CD4-positive, alpha-beta memory T cell (primary cell): Measurements from ENCODE around the gene OARD1. TPM values are rescaled to one million over a fixed set of nuclear protein-coding genes. Genes with fewer than 3 reads are reported as not detected.
A peak's percentile ranks its signal among the peaks of the same experiment; 100 is the strongest.

Source experiments
- CTCF ChIA-PET: fragments of 350-600 bp; sonication (Branson Sonifier 250); formaldehyde crosslinking; loops from one replicate; lab custom pipeline; 2021; ENCODE audit warnings: inconsistent platforms; ENCODE audit not compliant: partially characterized antibody; lab: Charles Lee
- POLR2A ChIA-PET: fragments of 350-600 bp; sonication (Branson Sonifier 250); formaldehyde crosslinking; loops from one replicate; lab custom pipeline; 2021; ENCODE audit not compliant: partially characterized antibody; lab: Charles Lee
- DNase-seq, 5 donors: peaks; one replicate each; pipeline versions ENCODE4 v3.0.0 to v3.0.0-alpha.2; 2020 to 2022; ENCODE audit warnings: mixed read lengths in 1 of 5
- H3K27ac ChIP-seq: one replicate; pipeline ENCODE4 v1.7.0; 2013; ENCODE audit warnings: low read depth, low read length
- H3K27me3 ChIP-seq: 2 replicates; pipeline ENCODE4 v1.7.0; 2013; ENCODE audit warnings: mild to moderate bottlenecking, low read length, moderate library complexity; ENCODE audit not compliant: insufficient read depth
- H3K36me3 ChIP-seq: 2 replicates; pipeline ENCODE4 v1.7.0; 2013; ENCODE audit warnings: mild to moderate bottlenecking, low read length, moderate library complexity; ENCODE audit not compliant: insufficient read depth
- H3K4me1 ChIP-seq: 2 replicates; pipeline ENCODE4 v1.7.0; 2013; ENCODE audit warnings: mild to moderate bottlenecking, low read length, moderate library complexity; ENCODE audit not compliant: insufficient read depth
- H3K4me3 ChIP-seq, 2 donors: one replicate each; pipeline ENCODE4 v1.7.0; 2013; ENCODE audit warnings: low read length in 2 of 2, mild to moderate bottlenecking in 1 of 2
- H3K9me3 ChIP-seq, 2 donors: one replicate each; pipeline ENCODE4 v1.7.0; 2013; ENCODE audit warnings: low read length in 2 of 2, control low read depth in 1 of 2; ENCODE audit not compliant: control insufficient read depth in 1 of 2
- H3K27ac Mint-ChIP-seq, 7 donors: one replicate each; pipeline ENCODE4 v1.8.0; 2020 to 2021; ENCODE audit warnings: mixed read lengths in 7 of 7, mild to moderate bottlenecking in 6 of 7, inconsistent platforms in 3 of 7, moderate library complexity in 3 of 7
- H3K27me3 Mint-ChIP-seq, 2 donors: one replicate each; pipeline ENCODE4 v1.8.0; 2020 to 2021; ENCODE audit warnings: mixed read lengths in 2 of 2
- H3K36me3 Mint-ChIP-seq, 2 donors: one replicate each; pipeline ENCODE4 v1.8.0; 2020 to 2021; ENCODE audit warnings: mixed read lengths in 2 of 2, inconsistent platforms in 1 of 2, mild to moderate bottlenecking in 1 of 2
- H3K4me1 Mint-ChIP-seq, 4 donors: one replicate each; pipeline ENCODE4 v1.8.0; 2020 to 2021; ENCODE audit warnings: mixed read lengths in 4 of 4, mild to moderate bottlenecking in 1 of 4
- H3K4me3 Mint-ChIP-seq, 8 donors: one replicate each; pipeline ENCODE4 v1.8.0; 2020 to 2021; ENCODE audit warnings: mixed read lengths in 8 of 8, mild to moderate bottlenecking in 7 of 8, moderate library complexity in 6 of 8, inconsistent platforms in 3 of 8
- H3K9me3 Mint-ChIP-seq, 8 donors: one replicate each; pipeline ENCODE4 v1.8.0; 2020 to 2021; ENCODE audit warnings: mixed read lengths in 8 of 8, mild to moderate bottlenecking in 5 of 8, inconsistent platforms in 3 of 8, moderate library complexity in 1 of 8
- intact Hi-C: fragments of 100-400 bp; cut with micrococcal nuclease; formaldehyde crosslinking; loops from one replicate; pipeline ENCODE4 v1.15.1; 2023
- polyA plus RNA-seq, 2 donors: library from polyadenylated mRNA; unstranded; fragments of 300-500 nt; fragmentation: Illumina TruSeq; gene quantifications; one replicate each; pipeline ENCODE4 v1.2.3, GENCODE V29; 2021
- total RNA-seq, 2 experiments: library from RNA; stranded (reverse); gene quantifications; one replicate each; pipeline ENCODE4 v1.2.3, GENCODE V29; 2021

OARD1 gene
- total and polyA plus RNA-seq, 4 experiments from 2014 or later: 41.0 to 56.7 (median 54.0) TPM

- CTCF ChIA-PET: interaction anchor here (1.0 to 2.4 kb wide), 3 partner anchors 8 to 32 kb away, joined by 3 to 10 read pairs (median 3); partner anchors contain the start of gene UNC5CL
- H3K27ac Mint-ChIP-seq: no peak overlapping the region
- peaks cover 48 to 64% of the 10 kb centered on the region in 2 donors for H3K36me3 Mint-ChIP-seq
- POLR2A ChIA-PET: no interaction called here
- intact Hi-C loops: no loop called here
- peaks cover 0 to 4% (median under 1%) of the 10 kb centered on the region in 4 donors for H3K4me1 Mint-ChIP-seq
- Histone ChIP-seq H3K36me3 (peaks cover 4% of the 10 kb centered on the region), H3K9me3 (no peaks in the 10 kb centered on the region), H3K4me3 (no peak overlapping the region), H3K27me3 (no peaks in the 10 kb centered on the region), H3K27ac (no peak overlapping the region), H3K4me1 (no peaks in the 10 kb centered on the region)
- H3K9me3 Mint-ChIP-seq: no peaks in the 10 kb centered on the region
- no peaks in the 10 kb centered on the region for H3K27me3 Mint-ChIP-seq
- H3K4me3 Mint-ChIP-seq: no peak overlapping the region
- no peak for DNase-seq
Measured at GRCh38 chr6:41059556-41059955, 12.6 kb downstream of the OARD1 start.

DNA sequence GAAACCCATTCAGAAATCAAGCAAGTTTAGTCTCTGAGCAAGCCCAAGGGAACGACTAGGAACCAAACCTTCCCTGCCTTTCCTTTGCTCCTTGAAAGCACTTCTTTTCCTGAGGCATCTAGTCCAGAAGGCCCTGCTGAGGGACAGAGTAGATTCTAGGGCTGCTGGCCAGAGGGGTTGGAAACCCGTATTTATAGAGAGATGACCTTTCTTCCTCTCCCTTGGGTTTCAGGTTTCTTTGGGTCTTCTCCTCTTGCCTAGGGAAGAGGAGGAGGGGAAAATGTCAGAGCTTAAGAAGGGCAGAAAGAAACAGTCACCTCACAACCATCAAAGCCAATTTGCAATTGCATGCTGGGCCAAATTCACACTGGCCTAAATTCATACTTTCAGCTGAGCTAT is 13.4 kb downstream of the OARD1 start:
- H3K36me3 ChIP-seq: peaks cover 4% of the 10 kb centered on the region
- H3K9me3 Mint-ChIP-seq: no peaks in the 10 kb centered on the region
- no peak overlapping the region for H3K4me3 ChIP-seq
- H3K27ac Mint-ChIP-seq: peak overlapping the region in 1 of 7 donors; percentile 8
- DNase-seq: no peak
- H3K36me3 Mint-ChIP-seq: peaks cover 42 to 58% of the 10 kb centered on the region in 2 donors
- no peak overlapping the region for H3K27ac ChIP-seq
- H3K4me3 Mint-ChIP-seq: no peak overlapping the region
- H3K27me3 ChIP-seq: no peaks in the 10 kb centered on the region
- no peaks in the 10 kb centered on the region for H3K4me1 ChIP-seq
- ChIA-PET CTCF (interaction anchor here (1.3 to 2.4 kb wide), 2 partner anchors 9 to 31 kb away, joined by 3 to 10 read pairs; no protein-coding TSS in a partner anchor), POLR2A (no interaction called here)
- intact Hi-C loops: no loop called here
- peaks cover 0 to 4% (median under 1%) of the 10 kb centered on the region in 4 donors for H3K4me1 Mint-ChIP-seq
- H3K27me3 Mint-ChIP-seq: no peaks in the 10 kb centered on the region
- H3K9me3 ChIP-seq: no peaks in the 10 kb centered on the region

DNA sequence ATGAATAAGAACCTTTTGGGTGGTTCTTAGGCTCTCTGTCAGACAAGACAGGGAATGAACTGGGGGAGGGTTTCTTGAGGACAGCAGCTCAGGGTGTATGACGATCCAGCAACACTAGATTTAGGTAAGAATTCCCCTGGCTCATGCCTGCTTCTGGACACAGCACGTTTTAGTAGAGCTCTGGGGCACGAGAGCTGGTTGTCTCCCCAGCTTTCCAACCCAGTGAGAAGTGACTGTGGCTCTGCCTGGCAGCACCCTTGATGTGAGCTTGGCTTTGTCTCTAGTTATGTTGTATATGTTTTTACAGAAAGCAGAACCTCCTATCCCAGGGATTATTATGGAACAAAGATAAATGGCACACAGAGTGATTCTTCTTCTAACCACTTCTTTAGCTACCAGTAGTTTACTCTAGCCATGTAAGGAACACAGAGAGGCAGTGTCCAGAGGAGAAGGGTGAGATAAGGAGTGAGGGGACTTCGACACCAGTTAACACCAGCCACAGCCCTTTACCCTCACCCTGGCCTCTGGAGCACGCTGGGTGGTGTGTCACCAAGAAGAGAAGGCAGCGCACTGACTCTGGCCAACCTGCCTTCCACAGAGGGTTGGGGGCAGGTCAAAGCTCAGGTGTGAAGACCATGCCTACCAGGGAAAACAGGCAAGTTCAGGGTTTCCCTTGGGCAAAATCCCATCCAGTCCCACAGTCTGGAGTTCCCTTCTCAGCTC is 15.2 kb downstream of the OARD1 start:
- Histone ChIP-seq H3K27ac (no peak overlapping the region), H3K36me3 (no peaks in the 10 kb centered on the region), H3K27me3 (no peaks in the 10 kb centered on the region), H3K9me3 (no peaks in the 10 kb centered on the region), H3K4me1 (peaks cover 10% of the 10 kb centered on the region), H3K4me3 (no peak overlapping the region)
- Mint-ChIP-seq H3K4me1 (peaks cover 10% of the 10 kb centered on the region in 4 donors), H3K4me3 (no peak overlapping the region), H3K27ac (no peak overlapping the region), H3K9me3 (no peaks in the 10 kb centered on the region), H3K36me3 (peaks cover 36 to 47% of the 10 kb centered on the region in 2 donors), H3K27me3 (no peaks in the 10 kb centered on the region)
- CTCF ChIA-PET: interaction anchor here (0.9 to 4.4 kb wide), 5 partner anchors 10 to 29 kb away, joined by 4 to 22 read pairs (median 11); partner anchors contain the start of gene UNC5CL
- intact Hi-C loops: no loop called here
- POLR2A ChIA-PET: interaction anchor here (1.8 kb wide), 1 partner anchor 14 kb away, joined by 9 read pairs; no protein-coding TSS in a partner anchor
- no peak for DNase-seq

DNA sequence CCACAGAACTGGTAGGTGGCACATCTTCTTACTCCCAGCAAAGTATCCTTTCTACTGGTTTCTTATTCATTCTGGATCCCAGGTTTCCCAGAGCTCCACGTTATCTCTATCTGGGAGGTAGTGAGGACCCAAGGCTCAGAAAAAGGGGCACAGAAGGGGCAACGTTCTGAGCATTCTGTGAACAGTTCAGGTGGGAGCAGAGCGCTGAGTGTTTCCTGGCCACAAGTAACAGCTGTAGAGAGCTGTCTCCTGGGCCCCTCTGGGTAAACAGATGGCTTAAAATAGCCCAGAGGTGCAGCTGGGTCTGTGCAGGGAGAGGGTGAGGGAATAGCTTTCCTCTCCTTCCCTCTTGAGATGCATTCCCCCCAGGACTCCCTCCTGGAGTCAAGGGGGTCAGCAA is 17.0 kb downstream of the OARD1 start:
- Histone ChIP-seq H3K4me3 (no peak overlapping the region), H3K27ac (no peak overlapping the region), H3K4me1 (peaks cover 16% of the 10 kb centered on the region), H3K27me3 (no peaks in the 10 kb centered on the region), H3K36me3 (no peaks in the 10 kb centered on the region), H3K9me3 (no peaks in the 10 kb centered on the region)
- intact Hi-C loops: no loop called here
- CTCF ChIA-PET: interaction anchor here (0.9 to 4.4 kb wide), 7 partner anchors 10 to 27 kb away, joined by 3 to 22 read pairs (median 10); partner anchors contain the start of gene UNC5CL
- H3K27ac Mint-ChIP-seq: peak overlapping the region in 1 of 7 donors; percentile 30
- no peaks in the 10 kb centered on the region for H3K27me3 Mint-ChIP-seq
- no peak for DNase-seq
- H3K36me3 Mint-ChIP-seq: peaks cover 28 to 34% of the 10 kb centered on the region in 2 donors
- H3K4me3 Mint-ChIP-seq: no peak overlapping the region
- peaks cover 12 to 17% (median 13%) of the 10 kb centered on the region in 4 donors for H3K4me1 Mint-ChIP-seq
- H3K9me3 Mint-ChIP-seq: no peaks in the 10 kb centered on the region
- POLR2A ChIA-PET: interaction anchor here (1.8 kb wide), 2 partner anchors 15 to 27 kb away, joined by 7 to 9 read pairs; no protein-coding TSS in a partner anchor

- CTCF ChIA-PET: interaction anchor here (0.7 to 4.4 kb wide), 4 partner anchors 12 to 26 kb away, joined by 3 to 22 read pairs (median 9); partner anchors contain the start of gene UNC5CL
- intact Hi-C loops: no loop called here
- POLR2A ChIA-PET: interaction anchor here (1.8 kb wide), 1 partner anchor 26 kb away, joined by 7 read pairs; no protein-coding TSS in a partner anchor
- no peak for DNase-seq
- no peak overlapping the region for H3K4me3 ChIP-seq
- peaks cover 16% of the 10 kb centered on the region for H3K4me1 ChIP-seq
- no peaks in the 10 kb centered on the region for H3K36me3 ChIP-seq
- no peaks in the 10 kb centered on the region for H3K27me3 Mint-ChIP-seq
- no peaks in the 10 kb centered on the region for H3K9me3 ChIP-seq
- H3K27ac ChIP-seq: no peak overlapping the region
- peaks cover 27 to 28% of the 10 kb centered on the region in 2 donors for H3K36me3 Mint-ChIP-seq
- no peaks in the 10 kb centered on the region for H3K9me3 Mint-ChIP-seq
- H3K4me3 Mint-ChIP-seq: no peak overlapping the region
- H3K27ac Mint-ChIP-seq: no peak overlapping the region
- peaks cover 10 to 17% (median 13%) of the 10 kb centered on the region in 4 donors for H3K4me1 Mint-ChIP-seq
- H3K27me3 ChIP-seq: no peaks in the 10 kb centered on the region
Measured at GRCh38 chr6:41054511-41054910, 17.6 kb downstream of the OARD1 start.

DNA sequence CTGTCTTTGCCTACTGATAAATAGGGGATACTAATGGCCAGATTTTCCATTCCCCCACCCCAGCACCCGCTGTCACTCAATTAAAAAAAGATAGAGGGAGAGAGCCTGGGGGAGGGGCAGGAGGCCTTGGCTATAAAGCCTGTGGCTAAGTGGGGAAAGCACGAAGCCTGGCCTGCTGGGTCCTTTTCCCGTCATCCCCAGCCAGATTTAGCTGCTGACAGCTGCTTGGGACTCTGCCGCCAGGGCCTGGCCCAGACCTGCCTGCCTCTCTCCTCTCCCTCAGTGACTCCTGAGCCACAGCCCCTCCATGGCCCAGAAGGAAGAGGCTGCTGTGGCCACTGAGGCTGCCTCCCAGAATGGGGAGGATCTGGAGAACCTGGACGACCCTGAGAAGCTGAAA is 19.1 kb downstream of the OARD1 start, which contains the start of gene APOBEC2:
Gene APOBEC2 (plus strand): TSS at position 162 of the 400 bp plus-strand sequence. CDS start 146 bp downstream, at position 308.
- CTCF ChIA-PET: interaction anchor here (1.0 kb wide), 1 partner anchor 11 kb away, joined by 4 read pairs; no protein-coding TSS in a partner anchor
- no peak for DNase-seq
- no peaks in the 10 kb centered on the region for H3K36me3 ChIP-seq
- peaks cover 16% of the 10 kb centered on the region for H3K4me1 ChIP-seq
- POLR2A ChIA-PET: interaction anchor here (1.6 kb wide), 1 partner anchor 10 kb away, joined by 4 read pairs; no protein-coding TSS in a partner anchor
- no peaks in the 10 kb centered on the region for H3K9me3 ChIP-seq
- intact Hi-C loops: no loop called here
- Mint-ChIP-seq H3K4me1 (peaks cover 10 to 17% (median 13%) of the 10 kb centered on the region in 4 donors), H3K4me3 (peak within 1 kb of the TSS in 6 of 8 donors; percentile 1 to 61 (median 30)), H3K36me3 (peaks cover 24 to 28% of the 10 kb centered on the region in 2 donors), H3K9me3 (no peaks in the 10 kb centered on the region), H3K27ac (peak within 1 kb of the TSS in 6 of 7 donors; percentile 36 to 80 (median 72)), H3K27me3 (no peaks in the 10 kb centered on the region)
- H3K27ac ChIP-seq: no peak within 1 kb of the TSS
- H3K4me3 ChIP-seq: no peak within 1 kb of the TSS
- H3K27me3 ChIP-seq: no peaks in the 10 kb centered on the region
